HG03159 (cell line): ENCODE results near the gene CRIP1.

Experiments
- ATAC-seq: cut with Tn5 transposase; IDR thresholded peaks from one replicate; pipeline ENCODE4 v1.9.1; 2021; ENCODE audit warnings: mild to moderate bottlenecking, moderate library complexity; ENCODE audit not compliant: unreplicated experiment

Gene CRIP1

DNA sequence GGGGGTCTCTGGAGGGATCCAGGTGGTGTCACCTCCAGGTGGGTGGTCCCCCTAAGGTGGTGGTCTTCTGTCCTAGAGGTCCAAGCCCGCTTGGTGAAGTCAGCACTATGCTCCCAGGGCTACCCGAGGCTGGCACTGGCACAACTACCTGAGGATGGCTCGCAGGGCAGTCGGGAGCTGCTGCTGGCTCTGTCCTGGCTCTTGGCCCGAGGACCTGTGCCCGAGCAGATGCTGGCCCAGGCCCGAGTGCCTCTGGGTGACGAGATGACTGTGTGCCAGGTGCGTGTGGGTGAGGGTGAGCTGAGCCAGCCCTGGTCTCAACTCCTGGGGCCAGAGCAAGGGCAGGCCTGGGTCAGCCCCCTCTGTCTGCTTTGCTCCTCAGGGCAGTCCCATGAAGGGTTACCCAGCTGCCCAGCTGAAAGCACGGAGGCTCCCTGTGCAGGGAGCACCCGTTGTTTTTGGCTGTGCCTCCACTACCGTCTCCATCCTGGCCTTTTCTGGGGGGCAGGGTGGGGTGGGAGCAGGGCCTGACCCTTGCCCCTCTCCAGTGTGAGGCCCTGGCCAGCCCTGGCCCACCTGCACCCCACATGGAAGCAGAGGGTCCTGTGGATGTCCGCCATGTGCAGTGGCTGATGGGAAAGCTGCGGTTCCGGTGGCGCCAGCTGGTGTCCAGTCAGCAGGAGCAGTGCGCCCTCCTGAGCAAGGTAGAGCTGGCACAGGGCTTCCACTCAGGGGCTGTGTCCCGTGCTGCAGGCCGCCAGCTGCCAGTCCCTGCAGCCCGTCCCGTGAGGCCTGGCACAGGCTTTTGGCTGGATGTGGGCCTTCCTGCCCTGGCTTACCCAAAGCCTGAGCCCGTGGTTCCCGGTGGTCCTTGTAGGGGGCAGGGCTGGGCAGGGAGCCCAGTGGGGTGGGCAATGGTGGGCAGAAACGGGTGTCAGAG is 5.6 kb downstream of the CRIP1 start:
- no peak for ATAC-seq

DNA sequence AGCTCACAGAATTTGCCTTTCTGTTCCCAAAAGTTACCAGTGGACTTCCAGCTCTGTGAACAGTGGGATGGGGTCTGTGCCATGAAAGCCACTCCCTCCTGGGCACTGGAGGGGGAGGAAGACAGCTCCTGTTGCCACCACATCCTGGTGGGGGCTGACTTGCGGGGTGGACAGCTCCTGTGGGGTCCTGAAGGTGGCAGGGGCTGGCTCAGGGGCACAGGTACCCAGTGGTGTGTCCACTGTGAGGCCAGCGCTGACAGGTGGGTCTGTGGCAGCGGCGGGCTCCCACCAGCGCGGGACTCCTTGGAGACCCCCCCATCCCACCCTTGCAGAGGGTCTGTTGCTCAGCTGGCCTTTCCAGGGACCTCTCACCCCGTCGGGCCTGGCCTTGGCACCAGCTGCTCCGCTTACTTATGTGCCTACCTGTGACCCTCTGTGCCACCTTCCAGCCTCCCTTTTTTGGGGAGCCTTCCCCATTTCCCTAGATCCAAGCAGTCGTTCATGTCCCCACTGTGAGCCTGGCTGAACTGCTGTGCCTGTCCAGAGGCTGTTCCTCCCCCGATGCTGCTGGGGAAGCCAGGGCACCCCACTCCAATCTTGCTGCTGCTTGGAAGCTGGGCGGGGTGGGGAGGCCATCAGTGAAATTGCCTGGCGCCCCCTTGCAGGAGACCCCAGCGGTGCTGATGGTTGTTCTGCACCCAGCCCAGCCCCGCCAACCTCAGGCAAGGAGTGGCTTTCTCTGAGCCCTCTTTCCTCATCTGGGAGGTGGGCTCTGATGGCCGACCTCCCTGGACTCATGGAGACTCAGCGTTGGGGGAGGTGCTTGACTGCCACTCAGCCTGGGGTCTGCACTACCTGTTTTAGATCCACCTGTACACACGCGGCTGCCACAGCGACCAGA is 6.5 kb downstream of the CRIP1 start:
- no peak for ATAC-seq

- ATAC-seq = no peak
Observed at GRCh38 chr14:105493921-105494605, 7.4 kb downstream of the CRIP1 start.

- ATAC-seq = no peak
Observed at GRCh38 chr14:105494606-105494929, 7.9 kb downstream of the CRIP1 start.

DNA sequence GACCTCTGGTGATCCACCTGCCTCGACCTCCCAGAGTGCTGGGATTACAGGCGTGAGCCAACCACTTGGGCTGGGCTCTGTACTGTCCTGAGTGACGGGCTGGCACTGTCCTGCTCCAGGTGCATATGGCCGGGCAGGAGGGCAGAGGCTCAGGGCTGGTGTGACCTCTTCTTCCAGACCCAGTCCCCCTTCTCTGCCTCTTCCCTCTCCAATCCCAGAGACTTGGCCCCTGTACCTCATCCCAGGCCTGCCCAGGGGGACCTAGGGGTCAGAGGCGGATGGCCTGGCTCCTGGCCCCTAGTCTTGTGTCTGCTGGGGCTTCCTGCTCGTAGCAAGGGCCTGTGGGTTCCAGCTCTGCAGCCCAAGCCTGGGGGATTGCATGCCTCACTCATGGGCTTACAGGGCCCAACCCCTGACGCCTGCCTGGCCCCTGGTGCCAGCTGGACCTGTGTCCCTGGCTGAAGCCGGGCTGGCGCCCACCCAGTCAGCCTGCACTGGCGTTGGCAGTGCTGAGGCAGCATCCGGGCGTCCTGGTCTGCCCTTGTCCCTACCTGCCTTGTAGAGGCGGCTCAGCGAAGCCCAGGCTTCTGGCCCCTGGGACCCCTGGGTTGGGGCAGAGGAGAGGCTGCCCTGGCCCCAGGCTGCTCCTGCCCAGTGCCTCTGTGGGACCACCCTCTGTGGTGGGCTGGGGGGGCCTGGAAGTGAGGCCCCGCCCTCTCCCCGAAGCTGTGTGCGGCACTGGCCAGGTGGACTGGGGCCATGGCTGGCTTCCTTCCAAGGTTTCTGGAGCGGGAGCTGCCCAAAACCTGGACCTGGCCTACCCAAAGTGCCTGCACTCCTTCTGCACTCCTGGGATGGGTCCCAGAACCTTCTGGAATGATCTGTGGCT is 8.7 kb downstream of the CRIP1 start:
- ATAC-seq = no peak

GRCh38 chr14:105495990-105496830 is 9.5 kb downstream of the CRIP1 start:
- no peak for ATAC-seq

GRCh38 chr14:105496831-105497591 is 10.3 kb downstream of the CRIP1 start:
- ATAC-seq = no peak

- ATAC-seq = no peak
Observed at GRCh38 chr14:105497671-105498429, 11.2 kb downstream of the CRIP1 start.

- ATAC-seq = no peak
Observed at GRCh38 chr14:105498430-105499255, 12.0 kb downstream of the CRIP1 start.

GRCh38 chr14:105499256-105500035 is 12.8 kb downstream of the CRIP1 start:
- ATAC-seq = no peak

DNA sequence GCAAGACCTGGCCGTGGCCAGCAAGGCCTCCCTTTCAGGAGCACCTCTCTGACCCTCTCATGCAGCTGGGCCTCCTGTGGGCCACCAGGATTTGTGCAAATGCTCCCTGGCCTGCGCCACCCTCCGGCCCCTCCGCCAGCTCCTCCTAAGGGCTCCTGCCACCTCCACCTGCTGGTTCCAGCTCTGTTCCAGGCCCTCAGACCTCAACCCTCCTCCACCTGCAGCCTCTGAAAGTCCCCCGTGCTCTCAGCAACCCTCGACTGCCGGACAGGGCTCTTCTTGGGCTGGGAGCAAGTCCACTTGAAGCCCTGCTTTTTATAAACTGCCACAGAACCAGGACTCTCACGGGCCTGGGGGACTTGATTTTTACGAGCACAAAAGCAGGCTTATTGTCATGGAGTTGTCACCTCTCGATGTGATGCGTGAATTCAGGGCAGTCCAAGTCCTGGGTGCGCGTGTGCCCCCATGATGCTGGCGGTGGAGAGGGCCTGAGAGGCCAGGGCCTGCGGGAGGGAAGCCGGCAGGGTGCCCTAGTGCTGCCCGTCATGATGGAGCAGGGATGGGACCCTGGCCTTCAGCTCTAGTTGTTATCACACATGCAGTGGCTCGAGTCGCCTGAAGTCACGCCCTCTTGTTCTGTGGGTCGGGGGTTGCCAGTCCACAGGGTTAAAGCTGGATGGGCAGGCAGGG is 13.5 kb downstream of the CRIP1 start:
- ATAC-seq = no peak

GRCh38 chr14:105500726-105501101 is 14.0 kb downstream of the CRIP1 start:
- ATAC-seq = no peak

DNA sequence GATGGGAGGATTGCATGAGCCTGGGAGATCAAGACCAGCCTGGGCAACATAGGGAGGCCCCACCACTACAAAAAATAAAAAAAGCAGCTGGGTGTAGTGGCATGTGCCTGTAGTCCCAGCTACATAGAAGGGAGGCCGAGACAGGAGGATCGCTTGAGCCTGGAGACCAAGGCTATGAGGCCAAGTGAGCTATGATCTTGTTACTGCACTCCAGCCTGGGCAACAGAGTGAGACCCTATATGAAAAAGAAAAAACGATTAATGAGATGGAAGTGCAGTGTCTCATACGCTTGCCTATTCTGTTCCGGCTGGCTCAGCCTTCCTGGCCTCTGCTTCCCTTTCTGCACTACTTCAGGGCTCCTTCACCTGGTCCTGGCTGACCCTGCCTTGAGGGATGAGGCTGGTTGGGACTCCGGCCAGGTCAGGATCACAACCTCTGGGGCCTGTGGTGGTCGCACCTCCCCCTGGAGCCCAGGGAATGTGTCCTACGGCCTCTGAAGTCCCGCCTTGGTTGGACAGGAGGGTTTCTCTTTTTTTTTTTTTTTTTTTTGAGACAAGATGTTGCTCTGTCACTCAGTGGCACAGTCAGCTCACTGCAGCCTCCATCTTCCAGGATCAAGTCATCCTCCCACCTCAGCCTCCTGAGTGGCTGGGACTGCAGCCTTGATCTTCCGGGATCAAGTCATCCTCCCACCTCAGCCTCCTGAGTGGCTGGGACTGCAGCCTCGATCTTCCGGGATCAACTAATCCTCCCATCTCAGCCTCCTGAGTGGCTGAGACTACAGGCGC is 15.0 kb downstream of the CRIP1 start:
- ATAC-seq = no peak

GRCh38 chr14:105502446-105503295 is 16.0 kb downstream of the CRIP1 start:
- no peak for ATAC-seq
